ENCODE measurements around the gene EFS.
"Not testable (repeated sequence)": the region's sequence is repeated elsewhere in the genome, so short reads cannot be mapped to it uniquely, and the experiment has no call there.

The EFS gene

GRCh38 chr14:23405516-23406025 is 40.6 kb upstream of the EFS start:
- no peak overlapping the region for H3K27ac ChIP-seq (ENCODE audit: low read length)
- H3K4me3 ChIP-seq (ENCODE audit: low read depth in 1 of 2, low read length in 2 of 2) = no peak overlapping the region

GRCh38 chr14:23405096-23405495 is 40.1 kb upstream of the EFS start:
- Histone ChIP-seq H3K27ac (ENCODE audit: low read length) (no peak overlapping the region), H3K27me3 (ENCODE audit: low read depth, low read length) (no peaks in the 10 kb centered on the region)

More at GRCh38 chr14:23405516-23406025, 40.6 kb upstream of the EFS start:
- no peaks in the 10 kb centered on the region for H3K4me1 ChIP-seq (ENCODE audit: control insufficient read depth in 1 of 2, insufficient read depth in 2 of 2, low read length in 2 of 2)
- H3K9me3 ChIP-seq (ENCODE audit: control insufficient read depth in 1 of 2, low read length in 2 of 2) = no peaks in the 10 kb centered on the region
- H3K27me3 ChIP-seq (ENCODE audit: low read depth, low read length) = no peaks in the 10 kb centered on the region
- no peaks in the 10 kb centered on the region for H3K36me3 ChIP-seq (ENCODE audit: control insufficient read depth in 1 of 2, insufficient read depth in 2 of 2, low read length in 2 of 2)

GRCh38 chr14:23404331-23404900 is 39.4 kb upstream of the EFS start:
- no peaks in the 10 kb centered on the region for H3K4me1 ChIP-seq (ENCODE audit: control insufficient read depth in 1 of 2, insufficient read depth in 2 of 2, low read length in 2 of 2)
- H3K4me3 ChIP-seq (ENCODE audit: low read depth in 1 of 2, low read length in 2 of 2) = no peak overlapping the region
- no peaks in the 10 kb centered on the region for H3K36me3 ChIP-seq (ENCODE audit: control insufficient read depth in 1 of 2, insufficient read depth in 2 of 2, low read length in 2 of 2)
- H3K27ac ChIP-seq (ENCODE audit: low read length) = no peak overlapping the region
- no peaks in the 10 kb centered on the region for H3K27me3 ChIP-seq (ENCODE audit: low read depth, low read length)
- no peaks in the 10 kb centered on the region for H3K9me3 ChIP-seq (ENCODE audit: control insufficient read depth in 1 of 2, low read length in 2 of 2)

More at GRCh38 chr14:23405096-23405495, 40.1 kb upstream of the EFS start:
- Histone ChIP-seq H3K4me3 (ENCODE audit: low read depth in 1 of 2, low read length in 2 of 2) (no peak overlapping the region), H3K36me3 (ENCODE audit: control insufficient read depth in 1 of 2, insufficient read depth in 2 of 2, low read length in 2 of 2) (no peaks in the 10 kb centered on the region), H3K4me1 (ENCODE audit: control insufficient read depth in 1 of 2, insufficient read depth in 2 of 2, low read length in 2 of 2) (no peaks in the 10 kb centered on the region), H3K9me3 (ENCODE audit: control insufficient read depth in 1 of 2, low read length in 2 of 2) (no peaks in the 10 kb centered on the region)

GRCh38 chr14:23403908-23404307 is 38.9 kb upstream of the EFS start:
- Histone ChIP-seq H3K27ac (ENCODE audit: low read length) (no peak overlapping the region), H3K36me3 (ENCODE audit: control insufficient read depth in 1 of 2, insufficient read depth in 2 of 2, low read length in 2 of 2) (no peaks in the 10 kb centered on the region), H3K27me3 (ENCODE audit: low read depth, low read length) (no peaks in the 10 kb centered on the region), H3K9me3 (ENCODE audit: control insufficient read depth in 1 of 2, low read length in 2 of 2) (no peaks in the 10 kb centered on the region), H3K4me1 (ENCODE audit: control insufficient read depth in 1 of 2, insufficient read depth in 2 of 2, low read length in 2 of 2) (no peaks in the 10 kb centered on the region), H3K4me3 (ENCODE audit: low read depth in 1 of 2, low read length in 2 of 2) (no peak overlapping the region)

- Histone ChIP-seq H3K27me3 (ENCODE audit: low read depth, low read length) (no peaks in the 10 kb centered on the region), H3K4me3 (ENCODE audit: low read depth in 1 of 2, low read length in 2 of 2) (no peak overlapping the region)
Measured at GRCh38 chr14:23403139-23403438, 38.1 kb upstream of the EFS start.

GRCh38 chr14:23402296-23403138 is 37.5 kb upstream of the EFS start:
- H3K4me1 ChIP-seq (ENCODE audit: control insufficient read depth in 1 of 2, insufficient read depth in 2 of 2, low read length in 2 of 2) = no peaks in the 10 kb centered on the region
- no peaks in the 10 kb centered on the region for H3K27me3 ChIP-seq (ENCODE audit: low read depth, low read length)
- H3K36me3 ChIP-seq (ENCODE audit: control insufficient read depth in 1 of 2, insufficient read depth in 2 of 2, low read length in 2 of 2) = no peaks in the 10 kb centered on the region
- no peaks in the 10 kb centered on the region for H3K9me3 ChIP-seq (ENCODE audit: control insufficient read depth in 1 of 2, low read length in 2 of 2)
- H3K27ac ChIP-seq (ENCODE audit: low read length) = no peak overlapping the region
- H3K4me3 ChIP-seq (ENCODE audit: low read depth in 1 of 2, low read length in 2 of 2) = no peak overlapping the region

More at GRCh38 chr14:23403139-23403438, 38.1 kb upstream of the EFS start:
- Histone ChIP-seq H3K27ac (ENCODE audit: low read length) (no peak overlapping the region), H3K36me3 (ENCODE audit: control insufficient read depth in 1 of 2, insufficient read depth in 2 of 2, low read length in 2 of 2) (no peaks in the 10 kb centered on the region), H3K9me3 (ENCODE audit: control insufficient read depth in 1 of 2, low read length in 2 of 2) (no peaks in the 10 kb centered on the region), H3K4me1 (ENCODE audit: control insufficient read depth in 1 of 2, insufficient read depth in 2 of 2, low read length in 2 of 2) (no peaks in the 10 kb centered on the region)

- Histone ChIP-seq H3K36me3 (ENCODE audit: control insufficient read depth in 1 of 2, insufficient read depth in 2 of 2, low read length in 2 of 2) (no peaks in the 10 kb centered on the region), H3K27me3 (ENCODE audit: low read depth, low read length) (no peaks in the 10 kb centered on the region), H3K9me3 (ENCODE audit: control insufficient read depth in 1 of 2, low read length in 2 of 2) (no peaks in the 10 kb centered on the region), H3K27ac (ENCODE audit: low read length) (no peak overlapping the region), H3K4me3 (ENCODE audit: low read depth in 1 of 2, low read length in 2 of 2) (no peak overlapping the region), H3K4me1 (ENCODE audit: control insufficient read depth in 1 of 2, insufficient read depth in 2 of 2, low read length in 2 of 2) (no peaks in the 10 kb centered on the region)
Measured at GRCh38 chr14:23401291-23401690, 36.3 kb upstream of the EFS start.

- H3K27me3 ChIP-seq (ENCODE audit: low read depth, low read length); H3K36me3 ChIP-seq (ENCODE audit: control insufficient read depth in 1 of 2, insufficient read depth in 2 of 2, low read length in 2 of 2); H3K9me3 ChIP-seq (ENCODE audit: control insufficient read depth in 1 of 2, low read length in 2 of 2); H3K27ac ChIP-seq (ENCODE audit: low read length); H3K4me1 ChIP-seq (ENCODE audit: control insufficient read depth in 1 of 2, insufficient read depth in 2 of 2, low read length in 2 of 2); H3K4me3 ChIP-seq (ENCODE audit: low read depth in 1 of 2, low read length in 2 of 2): not testable (repeated sequence)
Measured at GRCh38 chr14:23400496-23401149, 35.7 kb upstream of the EFS start.

GRCh38 chr14:23399591-23399990 is 34.6 kb upstream of the EFS start:
- H3K27me3 ChIP-seq (ENCODE audit: low read depth, low read length) = no peaks in the 10 kb centered on the region
- no peaks in the 10 kb centered on the region for H3K36me3 ChIP-seq (ENCODE audit: control insufficient read depth in 1 of 2, insufficient read depth in 2 of 2, low read length in 2 of 2)
- no peak overlapping the region for H3K27ac ChIP-seq (ENCODE audit: low read length)
- no peak overlapping the region for H3K4me3 ChIP-seq (ENCODE audit: low read depth in 1 of 2, low read length in 2 of 2)
- no peaks in the 10 kb centered on the region for H3K4me1 ChIP-seq (ENCODE audit: control insufficient read depth in 1 of 2, insufficient read depth in 2 of 2, low read length in 2 of 2)
- H3K9me3 ChIP-seq (ENCODE audit: control insufficient read depth in 1 of 2, low read length in 2 of 2) = no peaks in the 10 kb centered on the region

GRCh38 chr14:23399136-23399535 is 34.2 kb upstream of the EFS start:
- no peak overlapping the region for H3K27ac ChIP-seq (ENCODE audit: low read length)
- no peak overlapping the region for H3K4me3 ChIP-seq (ENCODE audit: low read depth in 1 of 2, low read length in 2 of 2)
- no peaks in the 10 kb centered on the region for H3K36me3 ChIP-seq (ENCODE audit: control insufficient read depth in 1 of 2, insufficient read depth in 2 of 2, low read length in 2 of 2)
- no peaks in the 10 kb centered on the region for H3K9me3 ChIP-seq (ENCODE audit: control insufficient read depth in 1 of 2, low read length in 2 of 2)
- H3K27me3 ChIP-seq (ENCODE audit: low read depth, low read length) = no peaks in the 10 kb centered on the region
- H3K4me1 ChIP-seq (ENCODE audit: control insufficient read depth in 1 of 2, insufficient read depth in 2 of 2, low read length in 2 of 2) = no peaks in the 10 kb centered on the region

GRCh38 chr14:23398348-23398747 is 33.4 kb upstream of the EFS start:
- no peaks in the 10 kb centered on the region for H3K4me1 ChIP-seq (ENCODE audit: control insufficient read depth in 1 of 2, insufficient read depth in 2 of 2, low read length in 2 of 2)
- H3K9me3 ChIP-seq (ENCODE audit: control insufficient read depth in 1 of 2, low read length in 2 of 2) = no peaks in the 10 kb centered on the region
- H3K27me3 ChIP-seq (ENCODE audit: low read depth, low read length) = no peaks in the 10 kb centered on the region
- no peaks in the 10 kb centered on the region for H3K36me3 ChIP-seq (ENCODE audit: control insufficient read depth in 1 of 2, insufficient read depth in 2 of 2, low read length in 2 of 2)
- no peak overlapping the region for H3K4me3 ChIP-seq (ENCODE audit: low read depth in 1 of 2, low read length in 2 of 2)
- H3K27ac ChIP-seq (ENCODE audit: low read length) = no peak overlapping the region

Data from muscle layer of duodenum (tissue), 2 donors.